HG03432 (cell line): ENCODE data around the gene LTF.
"Not testable (repeated sequence)": the region's sequence is repeated elsewhere in the genome, so short reads cannot be mapped to it uniquely, and the experiment has no call there.

Experiments
- ATAC-seq: cut with Tn5 transposase; IDR thresholded peaks from one replicate; pipeline ENCODE4 v1.9.1; 2021; ENCODE audit warnings: mild to moderate bottlenecking, moderate library complexity; ENCODE audit not compliant: unreplicated experiment

The LTF gene

GRCh38 chr3:46416811-46417510 is 47.7 kb downstream of the LTF start:
- ATAC-seq, result no peak

- ATAC-seq, result no peak
Measured at GRCh38 chr3:46416125-46416810, 48.4 kb downstream of the LTF start.

- no peak for ATAC-seq
Measured at GRCh38 chr3:46414739-46415138, 50.0 kb downstream of the LTF start.

GRCh38 chr3:46413951-46414350 is 50.8 kb downstream of the LTF start:
- no peak for ATAC-seq

GRCh38 chr3:46412786-46413298 is 51.9 kb downstream of the LTF start:
- ATAC-seq, result no peak

- no peak for ATAC-seq
Measured at GRCh38 chr3:46411271-46411670, 53.4 kb downstream of the LTF start.

GRCh38 chr3:46410669-46411068 is 54.0 kb downstream of the LTF start:
- ATAC-seq, result no peak

GRCh38 chr3:46409739-46410489 is 54.8 kb downstream of the LTF start:
- no peak for ATAC-seq

GRCh38 chr3:46408853-46409252 is 55.9 kb downstream of the LTF start:
- ATAC-seq, result no peak

GRCh38 chr3:46407970-46408369 is 56.7 kb downstream of the LTF start:
- ATAC-seq, result no peak

GRCh38 chr3:46406788-46407611 is 57.7 kb downstream of the LTF start, which contains the start of the genes CCR5AS and CCRL2:
Gene CCR5AS (minus strand): TSS chr3:46407066.
Gene CCRL2 (plus strand): TSS chr3:46407259. CDS start chr3:46408080, 821 bp downstream.
- ATAC-seq, result peak; percentile 55

- no peak for ATAC-seq
Measured at GRCh38 chr3:46406443-46406787, 58.3 kb downstream of the LTF start.

GRCh38 chr3:46405301-46406019 is 59.2 kb downstream of the LTF start:
- ATAC-seq, result no peak

- not testable (repeated sequence) for ATAC-seq
Measured at GRCh38 chr3:46402902-46403301, 61.8 kb downstream of the LTF start.

GRCh38 chr3:46401579-46401978 is 63.1 kb downstream of the LTF start:
- ATAC-seq, result no peak

- no peak for ATAC-seq
Measured at GRCh38 chr3:46400846-46401245, 63.9 kb downstream of the LTF start.

GRCh38 chr3:46400000-46400734 is 64.5 kb downstream of the LTF start:
- no peak for ATAC-seq

GRCh38 chr3:46399557-46399956 is 65.1 kb downstream of the LTF start:
- ATAC-seq, result no peak

GRCh38 chr3:46399098-46399497 is 65.6 kb downstream of the LTF start:
- no peak for ATAC-seq
